GM13976 (cell line): Measurements from ENCODE around the gene SAP25.
"Not testable (repeated sequence)": the region's sequence is repeated elsewhere in the genome, so short reads cannot be mapped to it uniquely, and the experiment has no call there.

ENCODE experiments used
- DNase-seq: peaks from one replicate; pipeline ENCODE4 v3.0.0; 2012; ENCODE audit warnings: low spot score
- in situ Hi-C: fragments of 300-500 bp; cut with MboI; formaldehyde crosslinking; loops from one replicate; pipeline ENCODE4 v1.12.0; 2022; ENCODE audit warnings: low sequenced_read_pairs, mixed read lengths, inconsistent platforms; ENCODE audit not compliant: unreplicated experiment
- TF ChIP-seq, protein P1 (sequence below): IDR thresholded peaks from 2 replicates; pipeline ENCODE4 v1.5.1; 2012; ENCODE audit warnings: borderline replicate concordance, mild to moderate bottlenecking; ENCODE audit not compliant: insufficient read depth; ENCODE audit errors: extremely low read depth, missing control alignments, control extremely low read depth

SAP25 gene

DNA sequence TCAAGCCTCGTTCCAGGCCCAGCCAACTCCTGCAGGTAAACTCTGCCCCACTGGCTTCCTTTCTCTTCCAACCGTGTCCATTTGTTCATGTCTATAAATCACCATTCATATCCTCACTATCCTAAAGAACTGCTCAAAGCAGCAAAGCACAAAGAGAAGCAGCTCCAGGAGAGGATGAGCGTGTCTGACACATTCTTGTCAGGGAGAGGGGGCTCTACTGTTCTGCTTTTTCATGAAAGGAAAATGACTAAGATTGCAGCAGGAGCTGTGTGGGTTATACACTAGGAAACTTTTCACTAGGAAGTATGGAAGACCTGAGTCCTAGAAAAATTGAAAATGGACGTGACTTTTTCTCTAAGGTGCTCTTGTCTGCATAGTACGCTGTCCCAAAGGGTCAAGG lies 18.0 kb downstream of the SAP25 start:
- in situ Hi-C loops, result loop anchor here (25.0 kb wide), 1 partner anchor 93 kb away; the partner anchor contains the start of gene SPACDR
- DNase-seq, result no peak
- TF ChIP-seq, protein P1, sequence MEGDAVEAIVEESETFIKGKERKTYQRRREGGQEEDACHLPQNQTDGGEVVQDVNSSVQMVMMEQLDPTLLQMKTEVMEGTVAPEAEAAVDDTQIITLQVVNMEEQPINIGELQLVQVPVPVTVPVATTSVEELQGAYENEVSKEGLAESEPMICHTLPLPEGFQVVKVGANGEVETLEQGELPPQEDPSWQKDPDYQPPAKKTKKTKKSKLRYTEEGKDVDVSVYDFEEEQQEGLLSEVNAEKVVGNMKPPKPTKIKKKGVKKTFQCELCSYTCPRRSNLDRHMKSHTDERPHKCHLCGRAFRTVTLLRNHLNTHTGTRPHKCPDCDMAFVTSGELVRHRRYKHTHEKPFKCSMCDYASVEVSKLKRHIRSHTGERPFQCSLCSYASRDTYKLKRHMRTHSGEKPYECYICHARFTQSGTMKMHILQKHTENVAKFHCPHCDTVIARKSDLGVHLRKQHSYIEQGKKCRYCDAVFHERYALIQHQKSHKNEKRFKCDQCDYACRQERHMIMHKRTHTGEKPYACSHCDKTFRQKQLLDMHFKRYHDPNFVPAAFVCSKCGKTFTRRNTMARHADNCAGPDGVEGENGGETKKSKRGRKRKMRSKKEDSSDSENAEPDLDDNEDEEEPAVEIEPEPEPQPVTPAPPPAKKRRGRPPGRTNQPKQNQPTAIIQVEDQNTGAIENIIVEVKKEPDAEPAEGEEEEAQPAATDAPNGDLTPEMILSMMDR, result no peak

- DNase-seq, result no peak
- TF ChIP-seq, protein P1, result no peak
- in situ Hi-C loops, result loop anchor here (25.0 kb wide), 1 partner anchor 91 kb away; the partner anchor contains the start of gene SPACDR
Measured at GRCh38 chr7:100553032-100553431, 20.7 kb downstream of the SAP25 start.

DNA sequence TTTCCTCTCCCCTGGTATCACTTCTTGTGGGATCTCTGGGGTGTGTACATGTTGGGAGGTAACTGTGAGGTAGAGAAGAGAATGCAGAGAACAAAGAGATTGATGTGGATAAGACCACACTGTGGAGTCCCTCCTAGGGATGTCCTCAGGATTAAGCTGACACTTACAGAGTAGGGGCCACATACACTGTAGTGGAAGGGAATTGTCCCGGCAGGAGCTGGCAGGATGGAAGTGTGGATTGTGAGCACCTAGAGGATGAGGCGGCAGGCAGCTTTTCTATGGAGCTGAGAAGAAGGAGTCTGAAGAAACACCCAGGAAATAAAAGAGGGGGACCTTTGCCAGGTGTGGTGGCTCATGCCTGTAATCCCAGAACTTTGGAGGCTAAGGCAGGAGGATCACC lies 21.2 kb downstream of the SAP25 start:
- in situ Hi-C loops, result loop anchor here (25.0 kb wide), 1 partner anchor 90 kb away; the partner anchor contains the start of gene SPACDR
- TF ChIP-seq, protein P1, result no peak
- no peak for DNase-seq

DNA sequence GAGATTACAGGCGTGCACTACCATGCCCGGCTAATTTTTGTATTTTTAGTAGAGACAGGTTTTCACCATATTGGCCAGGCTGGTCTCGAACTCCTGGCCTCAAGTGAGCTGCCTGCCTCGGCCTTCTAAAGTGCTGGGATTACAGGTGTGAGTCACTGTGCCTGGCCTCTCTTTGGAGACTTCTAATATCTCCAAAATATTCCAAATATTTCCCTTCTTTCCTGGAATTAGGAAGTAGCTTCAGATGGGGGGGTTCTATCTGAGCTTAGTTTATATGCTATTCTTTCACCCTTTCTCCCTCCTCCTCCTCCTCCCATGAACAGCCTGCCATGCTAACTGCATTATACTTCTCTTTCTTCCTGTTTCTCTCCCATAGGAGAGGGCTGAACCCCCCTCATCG lies 25.3 kb downstream of the SAP25 start:
- DNase-seq, in situ Hi-C loops: not testable (repeated sequence)

DNA sequence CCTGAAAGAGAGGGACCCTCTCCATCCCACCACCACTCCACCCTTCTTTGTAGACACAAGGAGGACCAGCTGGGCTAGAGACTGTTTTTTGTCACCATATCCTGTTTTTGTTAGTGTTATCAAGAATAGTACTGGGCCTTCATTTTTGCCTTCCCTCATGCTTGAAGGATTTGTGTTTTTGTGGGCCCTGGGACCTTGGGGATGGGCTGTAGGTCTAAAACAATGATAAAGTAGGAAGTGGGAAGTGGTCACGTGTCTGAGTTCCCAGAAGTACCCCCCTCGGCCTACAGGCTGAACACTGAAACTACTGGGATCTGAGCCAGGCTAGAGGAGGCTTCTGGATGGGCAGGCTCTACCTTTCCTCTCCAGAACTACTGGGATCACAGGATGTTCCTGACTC lies 25.8 kb downstream of the SAP25 start:
- TF ChIP-seq, protein P1, result no peak
- in situ Hi-C loops, result no loop called here
- no peak for DNase-seq

DNA sequence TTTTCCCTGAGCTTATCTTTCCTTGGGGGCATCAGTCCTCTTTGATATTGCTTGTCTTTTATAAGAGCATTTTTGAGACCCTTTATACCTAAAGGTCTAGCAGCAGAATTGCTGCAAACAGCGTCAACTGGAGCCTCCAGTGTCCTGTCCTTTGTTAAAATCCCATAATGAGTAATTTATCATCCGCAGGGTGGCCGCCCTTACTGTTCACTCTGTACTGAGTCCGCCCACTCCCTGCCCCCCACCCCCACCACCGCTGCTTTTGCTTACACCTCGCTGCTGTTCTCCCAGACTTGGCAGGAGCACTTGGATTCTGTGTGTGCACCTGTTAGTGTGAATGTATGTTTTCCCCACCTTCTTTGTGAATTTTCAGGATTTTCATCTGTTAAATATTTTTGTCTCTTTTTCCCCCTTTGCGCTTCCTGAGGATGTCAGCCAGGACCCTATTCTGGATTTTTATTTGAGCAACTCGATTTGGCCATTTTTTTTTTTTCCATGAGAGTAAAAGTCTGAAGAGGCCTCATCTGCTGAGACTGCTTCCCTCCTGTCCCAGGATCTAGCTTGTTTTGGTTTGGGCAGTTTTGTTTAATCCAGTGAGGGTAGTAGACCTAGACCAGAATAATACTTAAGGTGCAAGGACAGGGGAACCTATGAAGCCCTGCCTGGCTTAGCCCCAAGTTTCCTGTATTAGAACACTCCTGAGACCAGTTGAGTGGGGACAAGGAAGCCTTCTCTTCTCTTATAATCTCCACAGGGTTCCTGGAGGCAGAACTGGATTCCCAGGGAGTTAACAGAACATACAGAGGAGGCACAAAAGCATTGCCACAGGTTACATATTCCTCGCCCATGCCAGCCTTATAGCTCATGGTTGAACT lies 26.5 kb downstream of the SAP25 start:
- TF ChIP-seq, protein P1, result no peak
- in situ Hi-C loops, result no loop called here
- no peak for DNase-seq
